Measurements from ENCODE around the gene LILRA1. TPM values are rescaled to one million over a fixed set of nuclear protein-coding genes. Genes with fewer than 3 reads are reported as not detected.

Gene LILRA1
- total and polyA plus RNA-seq, 9 of the 15 experiments (the other 6 are each of a cell fraction or from before 2014, with no cell fraction given): not detected

GRCh38 chr19:54570316-54570715, 23.1 kb upstream of the LILRA1 start:
- POLR2A ChIA-PET: no interaction called here
- peaks cover 3 to 7% of the 10 kb centered on the region in 2 experiments; a peak in 3 of 5 replicates for H3K27me3 ChIP-seq (ENCODE audit: control insufficient read depth in 2 of 2, insufficient read depth in 2 of 2, low read length in 2 of 2)
- FAIRE-seq (no peak), DNase-seq (ENCODE audit: extremely low read depth in 1 of 4, low spot score in 3 of 4) (no peak), ATAC-seq (no peak)
- H4K20me1 ChIP-seq (replicated peaks; ENCODE audit: control insufficient read depth, insufficient read depth, low read length): no peaks in the 10 kb centered on the region
- H3K79me2 ChIP-seq (ENCODE audit: control insufficient read depth, insufficient read depth, low read length): no peaks in the 10 kb centered on the region
- H3K27ac ChIP-seq (ENCODE audit: extremely low read depth, low read depth, low read length): no peak overlapping the region
- no peak overlapping the region for H3K4me2 ChIP-seq (ENCODE audit: insufficient read depth, low read length)
- in situ Hi-C loops (cut with MboI) (no loop called here), intact Hi-C loops (cut with micrococcal nuclease) (no loop called here)
- H3K9me3 ChIP-seq (replicated peaks; ENCODE audit: control insufficient read depth, insufficient read depth, low read depth, low read length): no peaks in the 10 kb centered on the region
- H3K9ac ChIP-seq (ENCODE audit: insufficient read depth in 1 of 2, low read depth in 2 of 2, low read length in 2 of 2): no peak overlapping the region
- no peak overlapping the region for H2AFZ ChIP-seq (ENCODE audit: low read depth, low read length)
- BruUV-seq (replicated peaks): no TSS peak
- CTCF ChIA-PET (ENCODE audit: low intra/inter-chr PET ratio): no interaction called here
- 0% methylated on average over 3 of the region's 3 CpGs for WGBS (ENCODE audit: insufficient coverage, low coverage, missing lambda C conversion rate)
- TF ChIP-seq CBX5 (IDR thresholded peaks at IDR 0.05; ENCODE audit: borderline replicate concordance, low read depth) (no peak), RNF2 (IDR thresholded peaks at IDR 0.05) (no peak), MNT (conservative IDR thresholded peaks at IDR 0.05) (no peak), ETV1 (tag; conservative IDR thresholded peaks at IDR 0.05; ENCODE audit: low read depth) (no peak), KLF16 (IDR thresholded peaks at IDR 0.05) (no peak), GATAD2A (IDR thresholded peaks at IDR 0.05) (no peak), EGR1 (conservative IDR thresholded peaks at IDR 0.05) (no peak), JUND (IDR thresholded peaks at IDR 0.05; ENCODE audit: borderline replicate concordance, low read depth, low read length) (no peak), JUND (tag; IDR thresholded peaks at IDR 0.05; ENCODE audit: borderline replicate concordance, low read depth, low read length) (no peak), ARID3A (IDR thresholded peaks at IDR 0.05; ENCODE audit: borderline replicate concordance, low read depth, low read length) (no peak), RFX7 (CRISPR knock-in tag; IDR thresholded peaks at IDR 0.05) (no peak), NFIX (CRISPR knock-in tag; IDR thresholded peaks at IDR 0.05; ENCODE audit: low read depth) (no peak), SREBF2 (CRISPR knock-in tag; IDR thresholded peaks at IDR 0.05) (no peak), KAT8 (IDR thresholded peaks at IDR 0.05; ENCODE audit: low read depth) (no peak), E2F6 (IDR thresholded peaks at IDR 0.05; ENCODE audit: borderline replicate concordance in 1 of 2, extremely low read depth in 1 of 2, insufficient read depth in 1 of 2, insufficient read length in 1 of 2, low read depth in 1 of 2, low read length in 1 of 2, poor library complexity in 1 of 2, severe bottlenecking in 1 of 2) (no peak), TCF3 (CRISPR knock-in tag; IDR thresholded peaks at IDR 0.05) (no peak)
- no peaks in the 10 kb centered on the region for H3K9me1 ChIP-seq (ENCODE audit: control insufficient read depth, insufficient read depth, low read length)
- H3K4me3 ChIP-seq: no peak overlapping the region
- peaks cover 11 to 18% of the 10 kb centered on the region in 2 experiments for H3K4me1 ChIP-seq (replicated peaks in 1 of 2; ENCODE audit: control insufficient read depth in 2 of 2, insufficient read depth in 2 of 2, low read length in 2 of 2)
- H3K36me3 ChIP-seq (ENCODE audit: control insufficient read depth, insufficient read depth, low read length): no peaks in the 10 kb centered on the region

All from K562 (cell line).